HG03108 (cell line): ENCODE data around the gene STK40.

Source experiments
- ATAC-seq: cut with Tn5 transposase; IDR thresholded peaks from one replicate; pipeline ENCODE4 v1.9.1; 2021; ENCODE audit warnings: moderate library complexity; ENCODE audit not compliant: unreplicated experiment

The STK40 gene

GRCh38 chr1:36377791-36378492, 7.8 kb downstream of the STK40 start:
- no peak for ATAC-seq

GRCh38 chr1:36372617-36373016, 13.1 kb downstream of the STK40 start:
- ATAC-seq = no peak

GRCh38 chr1:36369061-36369861, 16.5 kb downstream of the STK40 start:
- no peak for ATAC-seq

- no peak for ATAC-seq
Observed at GRCh38 chr1:36367798-36368197, 17.9 kb downstream of the STK40 start.

- ATAC-seq = no peak
Observed at GRCh38 chr1:36367066-36367465, 18.7 kb downstream of the STK40 start.

GRCh38 chr1:36366091-36366661, 19.5 kb downstream of the STK40 start:
- ATAC-seq = no peak

- no peak for ATAC-seq
Observed at GRCh38 chr1:36365381-36365780, 20.3 kb downstream of the STK40 start.

- no peak for ATAC-seq
Observed at GRCh38 chr1:36359911-36360550, 25.7 kb downstream of the STK40 start.

- ATAC-seq = no peak
Observed at GRCh38 chr1:36359383-36359782, 26.3 kb downstream of the STK40 start.

GRCh38 chr1:36358514-36359084, 27.1 kb downstream of the STK40 start:
- no peak for ATAC-seq

- no peak for ATAC-seq
Observed at GRCh38 chr1:36355811-36356210, 29.9 kb downstream of the STK40 start.

- no peak for ATAC-seq
Observed at GRCh38 chr1:36354486-36354885, 31.2 kb downstream of the STK40 start.

GRCh38 chr1:36352910-36353878, 32.5 kb downstream of the STK40 start:
- ATAC-seq = no peak

GRCh38 chr1:36352125-36352909, 33.4 kb downstream of the STK40 start:
- ATAC-seq = no peak

GRCh38 chr1:36351227-36351977, 34.3 kb downstream of the STK40 start:
- ATAC-seq = no peak

- no peak for ATAC-seq
Observed at GRCh38 chr1:36350659-36351226, 35.0 kb downstream of the STK40 start.

GRCh38 chr1:36349839-36350238, 35.9 kb downstream of the STK40 start:
- no peak for ATAC-seq

GRCh38 chr1:36349241-36349671, 36.5 kb downstream of the STK40 start:
- peak; percentile 49 for ATAC-seq
